HTERT RPE-1 (cell line): Measurements from ENCODE around the gene CGRRF1.

Experiments
- in situ Hi-C: fragments of 300-500 bp; cut with MboI; formaldehyde crosslinking; loops from 4 replicates; pipeline ENCODE4 v1.14.3; 2020; ENCODE audit warnings: low sequenced_read_pairs

The CGRRF1 gene

GRCh38 chr14:54574528-54574927, 64.8 kb downstream of the CGRRF1 start:
- in situ Hi-C loops: no loop called here

GRCh38 chr14:54577494-54577893, 67.8 kb downstream of the CGRRF1 start:
- in situ Hi-C loops: no loop called here

- in situ Hi-C loops: no loop called here
These were observed 68.3 kb downstream of the CGRRF1 start for GRCh38 chr14:54577977-54578376.

GRCh38 chr14:54579621-54580020, 69.9 kb downstream of the CGRRF1 start:
- in situ Hi-C loops: no loop called here

GRCh38 chr14:54580933-54581332, 71.2 kb downstream of the CGRRF1 start:
- in situ Hi-C loops: no loop called here

GRCh38 chr14:54582334-54582733, 72.6 kb downstream of the CGRRF1 start:
- in situ Hi-C loops: no loop called here

- in situ Hi-C loops: no loop called here
These were observed 74.4 kb downstream of the CGRRF1 start for GRCh38 chr14:54584097-54584496.

- in situ Hi-C loops: no loop called here
These were observed 75.5 kb downstream of the CGRRF1 start for GRCh38 chr14:54585214-54585613.
